ENCODE results near the gene STK16. TPM values are rescaled to one million over a fixed set of nuclear protein-coding genes. Genes with fewer than 3 reads are reported as not detected.
A peak's percentile ranks its signal among the peaks of the same experiment; 100 is the strongest.

STK16 gene
- total and polyA plus RNA-seq, 2 of the 13 experiments (the other 11 are each of a cell fraction or from before 2014, with no cell fraction given), result 28.0 to 50.9 TPM

GRCh38 chr2:219298759-219299371 is 53.6 kb downstream of the STK16 start (continued):
- no peak for TF ChIP-seq GPBP1L1 (CRISPR knock-in tag; IDR thresholded peaks at IDR 0.05)
- TF ChIP-seq ZNF775 (CRISPR knock-in tag; IDR thresholded peaks at IDR 0.05; ENCODE audit: borderline replicate concordance), result no peak
- peak; percentile 49; the same call in 1 of the 2 replicates for TF ChIP-seq MED1 (CRISPR knock-in tag; IDR thresholded peaks at IDR 0.05)
- TF ChIP-seq ZNF552 (CRISPR knock-in tag; IDR thresholded peaks at IDR 0.05; ENCODE audit: borderline replicate concordance), result 0 out of 2 replicates have a peak, but pooled peaks have one; percentile 63
- 0 out of 2 replicates have a peak, but pooled peaks have one; percentile 21 for TF ChIP-seq MLX (CRISPR knock-in tag; IDR thresholded peaks at IDR 0.05)
- no peak for TF ChIP-seq ADNP (CRISPR knock-in tag; IDR thresholded peaks at IDR 0.05)
- no peak for TF ChIP-seq SIX4 (CRISPR knock-in tag; IDR thresholded peaks at IDR 0.05)
- no peak; the same call in 1 of the 2 replicates for TF ChIP-seq ZNF546 (CRISPR knock-in tag; conservative IDR thresholded peaks at IDR 0.05)
- TF ChIP-seq, protein P1, sequence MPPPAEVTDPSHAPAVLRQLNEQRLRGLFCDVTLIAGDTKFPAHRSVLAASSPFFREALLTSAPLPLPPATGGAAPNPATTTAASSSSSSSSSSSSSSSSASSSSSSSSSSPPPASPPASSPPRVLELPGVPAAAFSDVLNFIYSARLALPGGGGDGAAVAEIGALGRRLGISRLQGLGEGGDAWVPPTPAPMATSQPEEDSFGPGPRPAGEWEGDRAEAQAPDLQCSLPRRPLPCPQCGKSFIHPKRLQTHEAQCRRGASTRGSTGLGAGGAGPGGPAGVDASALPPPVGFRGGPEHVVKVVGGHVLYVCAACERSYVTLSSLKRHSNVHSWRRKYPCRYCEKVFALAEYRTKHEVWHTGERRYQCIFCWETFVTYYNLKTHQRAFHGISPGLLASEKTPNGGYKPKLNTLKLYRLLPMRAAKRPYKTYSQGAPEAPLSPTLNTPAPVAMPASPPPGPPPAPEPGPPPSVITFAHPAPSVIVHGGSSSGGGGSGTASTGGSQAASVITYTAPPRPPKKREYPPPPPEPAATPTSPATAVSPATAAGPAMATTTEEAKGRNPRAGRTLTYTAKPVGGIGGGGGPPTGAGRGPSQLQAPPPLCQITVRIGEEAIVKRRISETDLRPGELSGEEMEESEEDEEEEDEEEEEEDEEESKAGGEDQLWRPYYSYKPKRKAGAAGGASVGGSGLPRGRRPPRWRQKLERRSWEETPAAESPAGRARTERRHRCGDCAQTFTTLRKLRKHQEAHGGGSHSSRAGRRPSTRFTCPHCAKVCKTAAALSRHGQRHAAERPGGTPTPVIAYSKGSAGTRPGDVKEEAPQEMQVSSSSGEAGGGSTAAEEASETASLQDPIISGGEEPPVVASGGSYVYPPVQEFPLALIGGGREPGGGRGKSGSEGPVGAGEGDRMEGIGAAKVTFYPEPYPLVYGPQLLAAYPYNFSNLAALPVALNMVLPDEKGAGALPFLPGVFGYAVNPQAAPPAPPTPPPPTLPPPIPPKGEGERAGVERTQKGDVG (CRISPR knock-in tag; IDR thresholded peaks at IDR 0.05; ENCODE audit: borderline replicate concordance), result no peak
- TF ChIP-seq, protein P2, sequence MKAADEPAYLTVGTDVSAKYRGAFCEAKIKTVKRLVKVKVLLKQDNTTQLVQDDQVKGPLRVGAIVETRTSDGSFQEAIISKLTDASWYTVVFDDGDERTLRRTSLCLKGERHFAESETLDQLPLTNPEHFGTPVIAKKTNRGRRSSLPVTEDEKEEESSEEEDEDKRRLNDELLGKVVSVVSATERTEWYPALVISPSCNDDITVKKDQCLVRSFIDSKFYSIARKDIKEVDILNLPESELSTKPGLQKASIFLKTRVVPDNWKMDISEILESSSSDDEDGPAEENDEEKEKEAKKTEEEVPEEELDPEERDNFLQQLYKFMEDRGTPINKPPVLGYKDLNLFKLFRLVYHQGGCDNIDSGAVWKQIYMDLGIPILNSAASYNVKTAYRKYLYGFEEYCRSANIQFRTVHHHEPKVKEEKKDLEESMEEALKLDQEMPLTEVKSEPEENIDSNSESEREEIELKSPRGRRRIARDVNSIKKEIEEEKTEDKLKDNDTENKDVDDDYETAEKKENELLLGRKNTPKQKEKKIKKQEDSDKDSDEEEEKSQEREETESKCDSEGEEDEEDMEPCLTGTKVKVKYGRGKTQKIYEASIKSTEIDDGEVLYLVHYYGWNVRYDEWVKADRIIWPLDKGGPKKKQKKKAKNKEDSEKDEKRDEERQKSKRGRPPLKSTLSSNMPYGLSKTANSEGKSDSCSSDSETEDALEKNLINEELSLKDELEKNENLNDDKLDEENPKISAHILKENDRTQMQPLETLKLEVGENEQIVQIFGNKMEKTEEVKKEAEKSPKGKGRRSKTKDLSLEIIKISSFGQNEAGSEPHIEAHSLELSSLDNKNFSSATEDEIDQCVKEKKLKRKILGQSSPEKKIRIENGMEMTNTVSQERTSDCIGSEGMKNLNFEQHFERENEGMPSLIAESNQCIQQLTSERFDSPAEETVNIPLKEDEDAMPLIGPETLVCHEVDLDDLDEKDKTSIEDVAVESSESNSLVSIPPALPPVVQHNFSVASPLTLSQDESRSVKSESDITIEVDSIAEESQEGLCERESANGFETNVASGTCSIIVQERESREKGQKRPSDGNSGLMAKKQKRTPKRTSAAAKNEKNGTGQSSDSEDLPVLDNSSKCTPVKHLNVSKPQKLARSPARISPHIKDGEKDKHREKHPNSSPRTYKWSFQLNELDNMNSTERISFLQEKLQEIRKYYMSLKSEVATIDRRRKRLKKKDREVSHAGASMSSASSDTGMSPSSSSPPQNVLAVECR (CRISPR knock-in tag; IDR thresholded peaks at IDR 0.05; ENCODE audit: borderline replicate concordance), result peak; percentile 44; the same call in 1 of the 2 replicates
- TF ChIP-seq KMT2A (CRISPR knock-in tag; IDR thresholded peaks at IDR 0.05), result no peak
- no peak for TF ChIP-seq THYN1 (CRISPR knock-in tag; IDR thresholded peaks at IDR 0.05; ENCODE audit: borderline replicate concordance, low read depth)
- peak; percentile 27; the same call in 1 of the 2 replicates for TF ChIP-seq HOXA3 (CRISPR knock-in tag; IDR thresholded peaks at IDR 0.05)
- TF ChIP-seq SMYD3 (CRISPR knock-in tag; IDR thresholded peaks at IDR 0.05), result no peak
- TF ChIP-seq, protein P3, sequence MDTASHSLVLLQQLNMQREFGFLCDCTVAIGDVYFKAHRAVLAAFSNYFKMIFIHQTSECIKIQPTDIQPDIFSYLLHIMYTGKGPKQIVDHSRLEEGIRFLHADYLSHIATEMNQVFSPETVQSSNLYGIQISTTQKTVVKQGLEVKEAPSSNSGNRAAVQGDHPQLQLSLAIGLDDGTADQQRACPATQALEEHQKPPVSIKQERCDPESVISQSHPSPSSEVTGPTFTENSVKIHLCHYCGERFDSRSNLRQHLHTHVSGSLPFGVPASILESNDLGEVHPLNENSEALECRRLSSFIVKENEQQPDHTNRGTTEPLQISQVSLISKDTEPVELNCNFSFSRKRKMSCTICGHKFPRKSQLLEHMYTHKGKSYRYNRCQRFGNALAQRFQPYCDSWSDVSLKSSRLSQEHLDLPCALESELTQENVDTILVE (CRISPR knock-in tag; IDR thresholded peaks at IDR 0.05), result 0 out of 2 replicates have a peak, but pooled peaks have one; percentile 27
- TF ChIP-seq ZNF547 (CRISPR knock-in tag; IDR thresholded peaks at IDR 0.05), result peak; percentile 83; the same call in 1 of the 2 replicates
- TF ChIP-seq TBX3 (IDR thresholded peaks at IDR 0.05; ENCODE audit: borderline replicate concordance), result no peak
- 0 out of 2 replicates have a peak, but pooled peaks have one; percentile 37 for TF ChIP-seq SNAPC2 (CRISPR knock-in tag; IDR thresholded peaks at IDR 0.05)
- peak; percentile 26; the same call in 1 of the 2 replicates for TF ChIP-seq MXD4 (CRISPR knock-in tag; IDR thresholded peaks at IDR 0.05)
